Ascending aorta (tissue), 2 donors: Measurements from ENCODE around the gene DNAJC11. TPM values are rescaled to one million over a fixed set of nuclear protein-coding genes. Genes with fewer than 3 reads are reported as not detected.

Experiments used
- DNase-seq, 2 donors: peaks; one replicate each; pipeline ENCODE4 v3.0.0-alpha.2; 2019; ENCODE audit warnings: low spot score in 2 of 2
- H3K27ac ChIP-seq, 2 donors: fragments of 200-600 bp; sonication (generic); one replicate each; pipeline ENCODE4 v1.5.1; 2016 to 2017; ENCODE audit warnings: mild to moderate bottlenecking in 1 of 2
- H3K27me3 ChIP-seq: fragments of 200-600 bp; sonication (generic); one replicate; pipeline ENCODE4 v1.5.1; 2017
- H3K36me3 ChIP-seq, 2 donors: fragments of 200-600 bp; sonication (generic); one replicate each; pipeline ENCODE4 v1.5.1; 2016
- H3K4me1 ChIP-seq, 2 donors: fragments of 200-600 bp; sonication (generic); one replicate each; pipeline ENCODE4 v1.5.1; 2016 to 2017; ENCODE audit warnings: mild to moderate bottlenecking in 1 of 2
- H3K4me3 ChIP-seq, 2 donors: fragments of 200-600 bp; sonication (generic); one replicate each; pipeline ENCODE4 v1.5.1; 2016 to 2017; ENCODE audit warnings: mild to moderate bottlenecking in 1 of 2
- H3K9me3 ChIP-seq, 2 donors: fragments of 200-600 bp; sonication (generic); one replicate each; pipeline ENCODE4 v1.5.1; 2016
- CTCF ChIP-seq, 3 experiments: fragments of 200-600 bp in 2 of 3; fragments of 450-650 bp in 1 of 3; sonication (generic) in 2 of 3; IDR thresholded peaks; one replicate each; pipeline ENCODE4 v1.5.1; 2016 to 2019; ENCODE audit warnings: antibody characterized with exemption in 3 of 3, mild to moderate bottlenecking in 1 of 3, moderate library complexity in 1 of 3
- intact Hi-C: fragments of 100-400 bp; cut with DNase I; formaldehyde crosslinking; loops from one replicate; pipeline ENCODE4 v1.15.1; 2023
- total RNA-seq: library from RNA; depleted of rRNA; stranded (reverse); fragments of >200 nt; gene quantifications from one replicate; pipeline ENCODE4 v1.1.0, GENCODE V29; 2016

Gene DNAJC11
- total RNA-seq, 1 donor from 2014 or later, result 12.9 TPM

GRCh38 chr1:6599141-6599975 lies 102.3 kb downstream of the DNAJC11 start:
- peaks cover 49 to 54% of the 10 kb centered on the region in 2 donors for H3K36me3 ChIP-seq

GRCh38 chr1:6597777-6598131 lies 103.9 kb downstream of the DNAJC11 start:
- intact Hi-C loops, result no loop called here
- peak overlapping the region; percentile 98 to 99 for H3K27ac ChIP-seq
- peaks cover 27 to 49% of the 10 kb centered on the region in 2 donors for H3K4me1 ChIP-seq
- H3K4me3 ChIP-seq, result peak overlapping the region in 1 of 2 donors; percentile 95
- H3K9me3 ChIP-seq, result no peaks in the 10 kb centered on the region
- DNase-seq, result no peak
- peaks cover 65 to 70% of the 10 kb centered on the region in 2 donors for H3K36me3 ChIP-seq
- TF ChIP-seq CTCF (IDR thresholded peaks at IDR 0.05), result no peak
- no peaks in the 10 kb centered on the region for H3K27me3 ChIP-seq

More at GRCh38 chr1:6599141-6599975, 102.3 kb downstream of the DNAJC11 start:
- intact Hi-C loops, result no loop called here
- Histone ChIP-seq H3K4me3 (peak overlapping the region; percentile 92 to 95), H3K9me3 (no peaks in the 10 kb centered on the region), H3K27ac (peak overlapping the region; percentile 98 to 99), H3K27me3 (no peaks in the 10 kb centered on the region), H3K4me1 (peaks cover 23 to 50% of the 10 kb centered on the region in 2 donors)
- DNase-seq, result no peak
- no peak for TF ChIP-seq CTCF (IDR thresholded peaks at IDR 0.05)

GRCh38 chr1:6596886-6597776 lies 104.5 kb downstream of the DNAJC11 start:
- Histone ChIP-seq H3K4me3 (peak overlapping the region; percentile 10 to 95), H3K27me3 (no peaks in the 10 kb centered on the region), H3K4me1 (peaks cover 30 to 55% of the 10 kb centered on the region in 2 donors), H3K27ac (peak overlapping the region; percentile 98 to 99), H3K36me3 (peaks cover 66 to 76% of the 10 kb centered on the region in 2 donors), H3K9me3 (no peaks in the 10 kb centered on the region)
- no peak for DNase-seq
- intact Hi-C loops, result no loop called here
- no peak for TF ChIP-seq CTCF (IDR thresholded peaks at IDR 0.05)

GRCh38 chr1:6596351-6596750 lies 105.3 kb downstream of the DNAJC11 start:
- H3K9me3 ChIP-seq, result no peaks in the 10 kb centered on the region
- DNase-seq, result no peak
- H3K27ac ChIP-seq, result peak overlapping the region in 1 of 2 donors; percentile 98
- no peaks in the 10 kb centered on the region for H3K27me3 ChIP-seq
- peaks cover 66 to 81% of the 10 kb centered on the region in 2 donors for H3K36me3 ChIP-seq
- H3K4me3 ChIP-seq, result peak overlapping the region; percentile 10 to 95
- intact Hi-C loops, result no loop called here
- H3K4me1 ChIP-seq, result peaks cover 35 to 63% of the 10 kb centered on the region in 2 donors
- TF ChIP-seq CTCF (IDR thresholded peaks at IDR 0.05), result no peak

GRCh38 chr1:6594977-6595740 lies 106.5 kb downstream of the DNAJC11 start:
- no peaks in the 10 kb centered on the region for H3K27me3 ChIP-seq
- H3K9me3 ChIP-seq, result no peaks in the 10 kb centered on the region
- H3K36me3 ChIP-seq, result peaks cover 70 to 85% of the 10 kb centered on the region in 2 donors
- H3K27ac ChIP-seq, result peak overlapping the region; percentile 12 to 25
- no peak for DNase-seq
- H3K4me1 ChIP-seq, result peaks cover 30 to 73% of the 10 kb centered on the region in 2 donors
- no peak overlapping the region for H3K4me3 ChIP-seq
- no peak for TF ChIP-seq CTCF (IDR thresholded peaks at IDR 0.05)
- intact Hi-C loops, result loop anchor here (5.0 kb wide), 1 partner anchor 43 kb away; the partner anchor contains the start of gene NOL9
